Ectodermal cell (in vitro differentiated cells): ENCODE results near the gene KRT222.

Source experiments
- H3K27ac ChIP-seq: 2 replicates; pipeline ENCODE4 v1.7.0; 2013; ENCODE audit warnings: mild to moderate bottlenecking, low read depth, low read length; ENCODE audit not compliant: insufficient read depth, poor library complexity, severe bottlenecking
- H3K27me3 ChIP-seq: 2 replicates; pipeline ENCODE4 v1.7.0; 2013; ENCODE audit warnings: mild to moderate bottlenecking, low read length; ENCODE audit not compliant: insufficient read depth, control insufficient read depth, poor library complexity, severe bottlenecking
- H3K36me3 ChIP-seq: one replicate; pipeline ENCODE4 v1.7.0; 2013; ENCODE audit warnings: low read length; ENCODE audit not compliant: control insufficient read depth, insufficient read depth
- H3K4me1 ChIP-seq: one replicate; pipeline ENCODE4 v1.7.0; 2013; ENCODE audit warnings: low read length; ENCODE audit not compliant: control insufficient read depth, insufficient read depth
- H3K4me3 ChIP-seq: 2 replicates; pipeline ENCODE4 v1.7.0; 2013; ENCODE audit warnings: low read depth, low read length, control low read depth; ENCODE audit not compliant: insufficient read depth
- H3K9me3 ChIP-seq: 2 replicates; pipeline ENCODE4 v1.7.0; 2013; ENCODE audit warnings: mild to moderate bottlenecking, low read length, moderate library complexity; ENCODE audit not compliant: control insufficient read depth
- WGBS, 2 experiments: methylation state at CpG; one replicate each; pipeline ENCODE4 v1.1.7; 2013; ENCODE audit warnings: missing lambda C conversion rate in 2 of 2; 5-methylcytosine and 5-hydroxymethylcytosine counted together

KRT222 gene

GRCh38 chr17:40633871-40634270, 31.1 kb downstream of the KRT222 start:
- Histone ChIP-seq H3K4me3 (no peak overlapping the region), H3K27me3 (no peaks in the 10 kb centered on the region), H3K36me3 (peaks cover 78% of the 10 kb centered on the region), H3K9me3 (no peaks in the 10 kb centered on the region), H3K27ac (no peak overlapping the region), H3K4me1 (no peaks in the 10 kb centered on the region)
- WGBS, 2 experiments: 94 to 100% methylated on average over 1 of the region's 1 CpG

GRCh38 chr17:40632216-40632615, 32.8 kb downstream of the KRT222 start:
- no peaks in the 10 kb centered on the region for H3K9me3 ChIP-seq
- H3K4me3 ChIP-seq: no peak overlapping the region
- no peaks in the 10 kb centered on the region for H3K4me1 ChIP-seq
- H3K36me3 ChIP-seq: peaks cover 80% of the 10 kb centered on the region
- WGBS, 2 experiments: 94 to 95% methylated on average over 9 of the region's 9 CpGs
- H3K27ac ChIP-seq: no peak overlapping the region
- H3K27me3 ChIP-seq: no peaks in the 10 kb centered on the region

GRCh38 chr17:40629842-40630241, 35.1 kb downstream of the KRT222 start:
- Histone ChIP-seq H3K36me3 (peaks cover 57% of the 10 kb centered on the region), H3K9me3 (no peaks in the 10 kb centered on the region), H3K27me3 (no peaks in the 10 kb centered on the region), H3K27ac (no peak overlapping the region), H3K4me1 (no peaks in the 10 kb centered on the region), H3K4me3 (no peak overlapping the region)
- WGBS, 2 experiments: 88% methylated on average over 1 of the region's 2 CpGs; no CpG with 5 or more reads in 1 of the 2 experiments

GRCh38 chr17:40625311-40625710, 39.7 kb downstream of the KRT222 start:
- H3K9me3 ChIP-seq: no peaks in the 10 kb centered on the region
- WGBS, 2 experiments: 71 to 75% methylated on average over 5 of the region's 5 CpGs
- no peaks in the 10 kb centered on the region for H3K27me3 ChIP-seq
- H3K4me3 ChIP-seq: no peak overlapping the region
- no peak overlapping the region for H3K27ac ChIP-seq
- peaks cover 18% of the 10 kb centered on the region for H3K36me3 ChIP-seq
- no peaks in the 10 kb centered on the region for H3K4me1 ChIP-seq

GRCh38 chr17:40623419-40624210, 41.4 kb downstream of the KRT222 start:
- no peaks in the 10 kb centered on the region for H3K27me3 ChIP-seq
- H3K36me3 ChIP-seq: peaks cover 5% of the 10 kb centered on the region
- no peak overlapping the region for H3K27ac ChIP-seq
- H3K4me3 ChIP-seq: no peak overlapping the region
- whole genome bisulfite sequencing, 2 experiments: 92 to 95% methylated on average over 10 to 11 of the region's 12 CpGs
- no peaks in the 10 kb centered on the region for H3K9me3 ChIP-seq
- no peaks in the 10 kb centered on the region for H3K4me1 ChIP-seq

GRCh38 chr17:40622509-40622928, 42.5 kb downstream of the KRT222 start:
- H3K27ac ChIP-seq: no peak overlapping the region
- WGBS, 2 experiments: 85 to 94% methylated on average over 2 of the region's 3 CpGs
- no peaks in the 10 kb centered on the region for H3K9me3 ChIP-seq
- H3K27me3 ChIP-seq: no peaks in the 10 kb centered on the region
- no peak overlapping the region for H3K4me3 ChIP-seq
- no peaks in the 10 kb centered on the region for H3K36me3 ChIP-seq
- H3K4me1 ChIP-seq: no peaks in the 10 kb centered on the region

GRCh38 chr17:40621578-40621977, 43.4 kb downstream of the KRT222 start:
- H3K4me3 ChIP-seq: no peak overlapping the region
- 92 to 93% methylated on average over 8 of the region's 8 CpGs for WGBS, 2 experiments
- H3K27ac ChIP-seq: no peak overlapping the region
- H3K9me3 ChIP-seq: no peaks in the 10 kb centered on the region
- no peaks in the 10 kb centered on the region for H3K36me3 ChIP-seq
- H3K27me3 ChIP-seq: no peaks in the 10 kb centered on the region
- H3K4me1 ChIP-seq: no peaks in the 10 kb centered on the region

- Histone ChIP-seq H3K4me3 (no peak overlapping the region), H3K4me1 (no peaks in the 10 kb centered on the region), H3K27me3 (no peaks in the 10 kb centered on the region), H3K9me3 (no peaks in the 10 kb centered on the region), H3K27ac (no peak overlapping the region), H3K36me3 (no peaks in the 10 kb centered on the region)
- 93 to 95% methylated on average over 5 to 6 of the region's 6 CpGs for WGBS, 2 experiments
Measured at GRCh38 chr17:40621019-40621418, 44.0 kb downstream of the KRT222 start.

GRCh38 chr17:40618754-40619625, 46.0 kb downstream of the KRT222 start:
- H3K27ac ChIP-seq: no peak overlapping the region
- H3K36me3 ChIP-seq: no peaks in the 10 kb centered on the region
- H3K27me3 ChIP-seq: no peaks in the 10 kb centered on the region
- no peaks in the 10 kb centered on the region for H3K4me1 ChIP-seq
- WGBS, 2 experiments: 81 to 86% methylated on average over 13 to 16 of the region's 16 CpGs
- no peaks in the 10 kb centered on the region for H3K9me3 ChIP-seq
- H3K4me3 ChIP-seq: no peak overlapping the region

- WGBS, 2 experiments: 76 to 77% methylated on average over 11 of the region's 11 CpGs
- no peaks in the 10 kb centered on the region for H3K27me3 ChIP-seq
- no peak overlapping the region for H3K4me3 ChIP-seq
- no peaks in the 10 kb centered on the region for H3K9me3 ChIP-seq
- no peaks in the 10 kb centered on the region for H3K36me3 ChIP-seq
- no peak overlapping the region for H3K27ac ChIP-seq
- H3K4me1 ChIP-seq: no peaks in the 10 kb centered on the region
Measured at GRCh38 chr17:40617678-40618240, 47.2 kb downstream of the KRT222 start.
